ENCODE data around the gene DRICH1. TPM values are rescaled to one million over a fixed set of nuclear protein-coding genes. Genes with fewer than 3 reads are reported as not detected.

The DRICH1 gene
- total RNA-seq, 1 donor from 2014 or later, result 0.16 TPM

Other genes starting within 250 kb of the DRICH1 start
- not detected for gene IGLL1, start 52.0 kb downstream of the DRICH1 start, total RNA-seq
- gene RGL4, start 58.7 kb upstream of the DRICH1 start, total RNA-seq, result not detected
- 2.8 TPM for gene ZNF70, start 118.8 kb upstream of the DRICH1 start, total RNA-seq
- 0.51 TPM for gene VPREB3, start 122.1 kb upstream of the DRICH1 start, total RNA-seq
- gene C22orf15, start 130.7 kb upstream of the DRICH1 start, total RNA-seq, result not detected
- 1,600 TPM for gene CHCHD10, start 135.7 kb upstream of the DRICH1 start, total RNA-seq
- 25.3 TPM for gene MMP11, start 140.5 kb upstream of the DRICH1 start, total RNA-seq
- gene SMARCB1, start 154.6 kb upstream of the DRICH1 start, total RNA-seq, result 46.6 TPM
- gene DERL3, start 206.7 kb upstream of the DRICH1 start, total RNA-seq, result 2.8 TPM
- 19.8 TPM for gene SLC2A11, start 225.6 kb upstream of the DRICH1 start, total RNA-seq

All from Right ventricle myocardium superior (tissue), 1 donor.